Nephron (organoid): ENCODE measurements around the gene ACP4.

Source experiments
- H3K27ac Mint-ChIP-seq, 3 experiments: 2 replicates each; pipeline ENCODE4 v1.8.0; 2020; ENCODE audit warnings: mixed read lengths in 3 of 3, mild to moderate bottlenecking in 2 of 3, moderate library complexity in 1 of 3
- H3K27me3 Mint-ChIP-seq: 2 replicates; pipeline ENCODE4 v1.8.0; 2021; ENCODE audit warnings: low read depth, mild to moderate bottlenecking, moderate library complexity, mixed read lengths
- H3K36me3 Mint-ChIP-seq: 2 replicates; pipeline ENCODE4 v1.8.0; 2020; ENCODE audit warnings: low read depth, mixed read lengths
- H3K4me1 Mint-ChIP-seq: 2 replicates; pipeline ENCODE4 v1.8.0; 2020; ENCODE audit warnings: mixed read lengths
- H3K4me3 Mint-ChIP-seq, 3 experiments: 2 replicates each; pipeline ENCODE4 v1.8.0; 2020; ENCODE audit warnings: mild to moderate bottlenecking in 3 of 3, mixed read lengths in 3 of 3, moderate library complexity in 2 of 3
- H3K9me3 Mint-ChIP-seq: 2 replicates; pipeline ENCODE4 v1.8.0; 2020; ENCODE audit warnings: mixed read lengths
- CTCF ChIP-seq, 3 experiments: fragments of 200-600 bp; sonication (generic); IDR thresholded peaks; one replicate each; pipeline ENCODE4 v1.5.0; 2021; ENCODE audit warnings: antibody characterized with exemption in 3 of 3; ENCODE audit not compliant: unreplicated experiment in 3 of 3

The ACP4 gene

GRCh38 chr19:50814883-50815282 is 24.7 kb downstream of the ACP4 start:
- no peak for TF ChIP-seq CTCF (IDR thresholded peaks at IDR 0.05; ENCODE audit: unreplicated experiment in 3 of 3)
- H3K36me3 Mint-ChIP-seq, result no peaks in the 10 kb centered on the region

GRCh38 chr19:50815439-50815838 is 25.2 kb downstream of the ACP4 start:
- Mint-ChIP-seq H3K9me3 (peaks cover 5% of the 10 kb centered on the region), H3K27me3 (peaks cover 83% of the 10 kb centered on the region)

More at GRCh38 chr19:50814883-50815282, 24.7 kb downstream of the ACP4 start:
- peaks cover 5% of the 10 kb centered on the region for H3K4me1 Mint-ChIP-seq
- peaks cover 5% of the 10 kb centered on the region for H3K9me3 Mint-ChIP-seq
- H3K4me3 Mint-ChIP-seq, result no peak overlapping the region
- no peak overlapping the region for H3K27ac Mint-ChIP-seq
- peaks cover 81% of the 10 kb centered on the region for H3K27me3 Mint-ChIP-seq

GRCh38 chr19:50817941-50818858 is 28.0 kb downstream of the ACP4 start:
- H3K36me3 Mint-ChIP-seq, result no peaks in the 10 kb centered on the region
- no peak for TF ChIP-seq CTCF (IDR thresholded peaks at IDR 0.05; ENCODE audit: unreplicated experiment in 3 of 3)
- peaks cover 17% of the 10 kb centered on the region for H3K4me1 Mint-ChIP-seq
- peaks cover 90% of the 10 kb centered on the region for H3K27me3 Mint-ChIP-seq
- H3K9me3 Mint-ChIP-seq, result peaks cover 5% of the 10 kb centered on the region
- no peak overlapping the region for H3K27ac Mint-ChIP-seq
- peak overlapping the region; percentile 51 to 73 (median 71) for H3K4me3 Mint-ChIP-seq

More at GRCh38 chr19:50815439-50815838, 25.2 kb downstream of the ACP4 start:
- no peak overlapping the region for H3K4me3 Mint-ChIP-seq
- no peaks in the 10 kb centered on the region for H3K36me3 Mint-ChIP-seq
- no peak for TF ChIP-seq CTCF (IDR thresholded peaks at IDR 0.05; ENCODE audit: unreplicated experiment in 3 of 3)
- no peak overlapping the region for H3K27ac Mint-ChIP-seq
- H3K4me1 Mint-ChIP-seq, result peaks cover 10% of the 10 kb centered on the region

- TF ChIP-seq CTCF (IDR thresholded peaks at IDR 0.05; ENCODE audit: unreplicated experiment in 3 of 3), result no peak
- Mint-ChIP-seq H3K36me3 (no peaks in the 10 kb centered on the region), H3K4me1 (peaks cover 17% of the 10 kb centered on the region), H3K27me3 (peaks cover 95% of the 10 kb centered on the region), H3K9me3 (peaks cover 5% of the 10 kb centered on the region), H3K27ac (no peak overlapping the region), H3K4me3 (peak overlapping the region; percentile 42 to 73 (median 71))
Observed at GRCh38 chr19:50818859-50819472, 28.8 kb downstream of the ACP4 start.

- H3K27me3 Mint-ChIP-seq, result peaks cover 93% of the 10 kb centered on the region
- no peak overlapping the region for H3K27ac Mint-ChIP-seq
- H3K4me1 Mint-ChIP-seq, result peaks cover 17% of the 10 kb centered on the region
- no peak for TF ChIP-seq CTCF (IDR thresholded peaks at IDR 0.05; ENCODE audit: unreplicated experiment in 3 of 3)
- H3K36me3 Mint-ChIP-seq, result no peaks in the 10 kb centered on the region
- H3K9me3 Mint-ChIP-seq, result peaks cover 5% of the 10 kb centered on the region
- peak overlapping the region in 1 of 3 experiments; percentile 5 for H3K4me3 Mint-ChIP-seq
Observed at GRCh38 chr19:50819636-50820035, 29.4 kb downstream of the ACP4 start.
